Fibroblast of gingiva (primary cell): Measurements from ENCODE around the gene SLX9.
"Not testable (repeated sequence)": the region's sequence is repeated elsewhere in the genome, so short reads cannot be mapped to it uniquely, and the experiment has no call there.

ENCODE experiments used
- DNase-seq: peaks from one replicate; pipeline ENCODE4 v3.0.0-alpha.2; 2011; ENCODE audit warnings: low read depth

Gene SLX9

GRCh38 chr21:44902268-44903049 is 37.4 kb upstream of the SLX9 start:
- no peak for DNase-seq

- DNase-seq = no peak
Observed at GRCh38 chr21:44903050-44903685, 36.7 kb upstream of the SLX9 start.

- no peak for DNase-seq
Observed at GRCh38 chr21:44903689-44904088, 36.1 kb upstream of the SLX9 start.

GRCh38 chr21:44904141-44904923 is 35.5 kb upstream of the SLX9 start:
- DNase-seq = no peak

GRCh38 chr21:44905016-44905727 is 34.7 kb upstream of the SLX9 start:
- DNase-seq = no peak

- no peak for DNase-seq
Observed at GRCh38 chr21:44905728-44906090, 34.1 kb upstream of the SLX9 start.

- DNase-seq = no peak
Observed at GRCh38 chr21:44907225-44907965, 32.4 kb upstream of the SLX9 start.

- no peak for DNase-seq
Observed at GRCh38 chr21:44907966-44908895, 31.6 kb upstream of the SLX9 start.

GRCh38 chr21:44908908-44909307 is 30.9 kb upstream of the SLX9 start:
- no peak for DNase-seq

GRCh38 chr21:44909719-44910118 is 30.1 kb upstream of the SLX9 start:
- no peak for DNase-seq

GRCh38 chr21:44910229-44911067 is 29.4 kb upstream of the SLX9 start:
- no peak for DNase-seq

GRCh38 chr21:44911068-44911383 is 28.8 kb upstream of the SLX9 start:
- no peak for DNase-seq

- DNase-seq = no peak
Observed at GRCh38 chr21:44911384-44912157, 28.3 kb upstream of the SLX9 start.

- no peak for DNase-seq
Observed at GRCh38 chr21:44912158-44912473, 27.7 kb upstream of the SLX9 start.

GRCh38 chr21:44912506-44913412 is 27.1 kb upstream of the SLX9 start:
- not testable (repeated sequence) for DNase-seq

GRCh38 chr21:44913425-44914175 is 26.2 kb upstream of the SLX9 start:
- no peak for DNase-seq

- no peak for DNase-seq
Observed at GRCh38 chr21:44914176-44914874, 25.5 kb upstream of the SLX9 start.
